Caki2 (cell line): ENCODE data around the gene HTR3E. TPM values are rescaled to one million over a fixed set of nuclear protein-coding genes. Genes with fewer than 3 reads are reported as not detected.
"Not testable (repeated sequence)": the region's sequence is repeated elsewhere in the genome, so short reads cannot be mapped to it uniquely, and the experiment has no call there.

Source experiments
- DNase-seq: peaks from one replicate; pipeline ENCODE4 v3.0.0-alpha.2; 2015; ENCODE audit warnings: low read depth
- in situ Hi-C: cut with HindIII; loops from 2 replicates; pipeline ENCODE4 v1.10.0; 2016; ENCODE audit warnings: low sequenced_read_pairs, low pct_unique_long_range_greater_than_20kb, mixed read lengths
- total RNA-seq: library from RNA; depleted of rRNA; stranded (reverse); fragments of >200 nt; shearing (Covaris generic); gene quantifications from 2 replicates; pipeline ENCODE4 v1.2.3, GENCODE V29; 2014; ENCODE audit warnings: low replicate concordance; rRNA removed

HTR3E gene
- total RNA-seq, 1 experiment from 2014 or later: not detected

DNA sequence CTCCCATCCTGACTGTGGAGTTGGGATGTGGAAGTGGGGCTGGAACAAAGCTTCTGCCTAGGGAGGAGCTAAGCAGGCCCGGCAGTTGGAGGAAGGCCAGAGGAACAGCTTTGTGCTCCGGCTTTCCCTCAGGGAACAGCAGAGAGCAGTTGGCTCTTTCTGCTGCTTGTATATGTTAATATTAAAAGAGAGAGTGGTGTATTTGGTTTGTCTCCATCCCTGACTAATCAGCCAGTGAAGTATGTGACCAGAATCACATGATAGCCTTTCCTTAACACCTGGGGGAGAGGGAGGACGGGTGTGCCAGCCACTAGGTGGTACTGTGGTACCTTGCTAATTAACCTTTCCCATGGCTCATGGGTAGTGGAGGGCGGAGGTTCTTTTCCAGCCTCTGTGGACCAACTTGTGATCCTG, 48.3 kb downstream of the HTR3E start:
- in situ Hi-C loops: no loop called here

DNA sequence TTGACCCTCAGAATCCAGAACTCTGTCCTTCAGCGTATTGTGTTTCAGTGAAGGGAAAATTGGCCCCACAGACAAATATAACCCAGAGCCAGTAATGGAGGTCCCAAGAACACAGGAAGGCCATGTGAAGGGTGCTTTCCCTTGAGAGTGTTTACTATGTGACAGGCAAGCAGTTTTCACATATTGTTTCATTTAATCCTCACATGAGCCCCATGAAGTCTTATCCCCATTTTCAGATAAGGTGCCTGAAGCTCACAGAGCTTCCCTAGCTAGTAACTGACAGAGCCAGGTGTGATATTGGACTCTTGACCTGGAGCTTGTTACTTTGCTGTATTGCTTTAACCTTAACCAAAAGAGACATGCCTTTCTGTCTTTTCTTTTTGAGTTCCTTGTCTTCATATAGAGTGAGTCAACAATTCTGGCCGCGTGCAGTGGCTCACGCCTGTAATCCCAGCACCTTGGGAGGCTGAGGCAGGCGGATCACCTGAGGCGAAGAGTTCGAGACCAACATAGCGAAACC, 48.9 kb downstream of the HTR3E start:
- no peak for DNase-seq
- in situ Hi-C loops: no loop called here

More for the DNA sequence above, 48.3 kb downstream of the HTR3E start:
- DNase-seq: peak; percentile 92

DNA sequence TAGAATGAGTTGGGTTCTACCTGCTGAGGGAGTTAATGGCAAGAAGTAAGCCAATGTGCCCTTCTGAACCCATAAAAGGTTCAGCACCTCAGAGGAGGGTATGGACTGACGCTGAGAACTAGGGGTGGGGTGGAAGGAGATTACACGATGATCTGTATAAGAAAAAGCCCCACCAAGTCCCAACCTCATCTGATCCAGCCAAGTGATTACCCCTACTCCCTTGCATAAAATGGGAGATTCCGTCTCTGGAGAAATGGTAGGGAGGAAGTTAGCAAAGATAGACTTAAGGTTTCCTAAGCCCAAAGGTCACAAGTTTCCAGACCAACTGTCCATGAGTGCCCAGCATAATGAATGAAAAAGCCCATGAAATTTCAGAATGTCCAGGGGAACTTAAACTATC, 51.2 kb downstream of the HTR3E start:
- in situ Hi-C loops: no loop called here
- DNase-seq: no peak

DNA sequence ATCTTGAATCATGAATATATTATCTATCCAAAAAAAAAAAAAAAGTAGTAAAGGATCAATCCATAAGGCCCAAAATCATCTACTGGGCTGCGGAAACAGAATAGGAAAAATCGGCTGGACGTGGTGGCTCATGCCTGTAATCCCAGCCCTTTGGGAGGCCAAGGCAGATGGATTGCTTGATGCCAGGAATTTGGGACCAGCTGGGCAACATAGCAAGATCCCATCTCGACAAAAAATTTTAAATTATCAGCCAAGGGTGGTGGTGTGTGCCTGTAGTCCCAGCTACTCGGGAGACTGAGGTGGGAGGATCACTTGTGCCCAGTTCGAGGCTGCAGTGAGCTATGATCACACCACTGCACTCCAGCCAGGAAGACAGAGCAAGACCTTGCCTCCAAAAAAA, 52.3 kb downstream of the HTR3E start:
- DNase-seq: no peak
- in situ Hi-C loops: no loop called here

DNA sequence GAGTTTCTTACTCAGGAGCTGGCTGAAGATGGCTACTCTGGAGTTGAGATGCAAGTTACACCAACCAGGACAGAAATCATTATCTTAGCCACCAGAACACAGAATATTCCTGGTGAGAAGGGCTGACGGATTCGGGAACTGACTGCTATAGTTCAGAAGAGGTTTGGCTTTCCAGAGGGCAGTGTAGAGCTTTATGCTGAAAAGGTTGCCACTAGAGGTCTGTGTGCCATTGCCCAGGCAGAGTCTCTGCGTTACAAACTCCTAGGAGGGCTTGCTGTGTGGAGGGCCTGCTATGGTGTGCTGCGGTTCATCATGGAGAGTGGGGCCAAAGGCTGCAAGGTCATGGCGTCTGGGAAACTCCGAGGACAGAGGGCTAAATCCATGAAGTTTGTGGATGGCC, 52.9 kb downstream of the HTR3E start:
- in situ Hi-C loops: not testable (repeated sequence)
- DNase-seq: peak; percentile 39

DNA sequence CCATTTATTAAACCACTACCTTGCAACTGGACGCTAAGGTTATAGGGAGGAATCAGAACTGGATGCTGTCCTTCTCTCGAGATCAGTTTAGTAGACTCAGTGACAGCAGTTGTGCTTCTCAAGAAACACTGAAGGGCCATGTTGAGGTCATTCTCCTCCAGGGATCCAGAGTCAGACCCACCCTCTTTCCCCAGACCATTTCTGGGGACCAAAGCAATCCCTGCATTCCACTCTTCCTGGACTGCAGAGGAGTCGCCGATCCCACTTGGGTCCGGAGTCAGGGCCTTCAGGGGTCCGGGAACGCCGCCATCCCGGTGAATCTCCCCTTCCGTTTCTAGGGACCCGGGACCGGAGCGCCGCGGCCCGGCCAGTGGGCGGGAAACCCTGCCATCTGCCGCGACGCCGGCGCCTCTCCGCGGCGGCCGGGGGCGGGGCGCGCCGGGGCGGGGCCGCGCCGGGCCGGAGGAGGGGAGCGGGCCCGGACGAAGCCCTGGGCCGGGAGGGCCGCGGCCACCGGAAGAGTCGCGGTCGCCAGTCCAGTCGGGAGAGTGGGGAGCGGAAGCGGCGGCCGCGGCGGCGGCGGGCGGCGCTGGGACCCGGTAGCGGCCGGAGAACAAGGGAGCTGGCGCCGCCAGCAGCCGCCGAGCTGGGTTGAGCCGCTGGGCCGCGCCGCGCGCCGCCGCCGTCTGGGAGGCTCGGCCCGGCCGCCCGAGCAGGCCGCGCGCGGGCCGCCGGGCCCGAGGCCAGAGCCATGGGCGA, 58.2 kb downstream of the HTR3E start, which contains the start of gene DVL3:
TSS of gene DVL3 (plus strand) at position 493 of the 759 bp plus-strand sequence. CDS start at position 752, 259 bp downstream.
- peak; percentile 70 for DNase-seq
- in situ Hi-C loops: no loop called here

DNA sequence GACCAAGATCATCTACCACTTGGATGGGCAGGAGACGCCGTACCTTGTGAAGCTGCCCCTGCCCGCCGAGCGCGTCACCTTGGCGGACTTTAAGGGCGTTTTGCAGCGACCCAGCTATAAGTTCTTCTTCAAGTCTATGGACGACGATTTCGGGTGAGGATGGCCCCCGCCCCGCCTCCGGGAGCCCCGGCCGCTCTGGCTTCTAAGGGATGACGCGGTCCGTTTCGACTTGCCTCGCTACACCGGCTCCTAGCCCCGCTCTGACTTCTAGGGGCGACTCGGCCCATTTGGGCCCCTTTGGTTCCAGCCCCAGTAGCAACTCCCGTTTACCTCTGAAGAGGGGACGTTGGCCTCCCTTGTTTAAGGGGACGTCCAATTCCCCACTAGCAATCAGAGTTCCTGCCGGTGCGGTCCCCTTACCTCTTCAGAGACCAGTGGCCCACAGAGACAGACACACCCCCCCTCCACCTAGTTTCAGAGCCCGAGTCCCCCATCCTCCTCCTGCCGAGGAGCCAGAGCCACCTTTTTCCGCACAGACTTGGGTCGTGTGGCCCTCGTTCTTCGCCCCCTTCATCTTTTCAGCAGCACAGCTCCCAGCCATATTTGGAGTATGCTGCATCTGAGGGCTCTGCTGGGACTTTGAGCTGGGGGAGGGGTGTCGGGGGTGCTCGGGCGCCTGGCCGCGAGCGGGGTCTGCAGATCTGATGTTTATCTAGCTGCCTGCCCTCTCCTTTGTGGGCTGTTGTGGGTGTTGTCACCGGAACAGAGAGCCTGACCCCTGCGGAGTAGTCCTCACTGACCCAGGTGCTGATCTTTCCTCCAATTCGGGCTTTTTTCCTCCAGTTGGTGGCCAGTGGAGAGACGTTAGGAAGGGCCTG, 59.0 kb downstream of the HTR3E start:
- in situ Hi-C loops: no loop called here
- peak; percentile 41 for DNase-seq

DNA sequence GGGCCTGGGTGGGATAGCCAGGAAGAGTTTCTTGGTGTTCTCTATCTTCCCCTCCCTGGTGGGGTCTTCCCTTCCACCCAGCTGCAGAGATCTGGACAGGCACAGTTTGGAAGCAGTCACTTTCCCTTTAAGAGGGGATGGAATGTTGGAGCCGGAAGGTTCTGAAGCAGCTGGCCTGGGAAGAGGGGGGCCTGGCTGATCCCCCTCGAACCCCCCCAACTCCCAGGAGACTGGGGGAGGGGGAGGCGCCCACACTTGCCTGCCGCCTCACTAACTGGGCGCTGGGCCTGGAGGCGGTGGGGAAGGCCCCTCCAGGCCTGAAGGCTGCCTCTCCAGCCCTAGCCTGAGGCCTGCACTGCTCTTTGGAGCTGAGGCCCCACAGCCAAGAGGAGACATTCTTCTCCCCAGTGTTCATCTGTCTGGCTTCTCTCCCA, 59.7 kb downstream of the HTR3E start:
- in situ Hi-C loops: no loop called here
- no peak for DNase-seq

Other genes starting within 250 kb of the HTR3E start
- 38.7 and 60.1 TPM in 2 replicates for gene PARL, start 212.2 kb upstream of the HTR3E start, total RNA-seq
- gene ABCC5, start 79.2 kb upstream of the HTR3E start, total RNA-seq: 2.2 and 11.1 TPM in 2 replicates
- not detected in 2 replicates for gene HTR3D, start 65.3 kb upstream of the HTR3E start, total RNA-seq
- not detected in 2 replicates for gene HTR3C, start 44.0 kb upstream of the HTR3E start, total RNA-seq
- gene EIF2B5, start 38.3 kb downstream of the HTR3E start, total RNA-seq: 43.1 and 50.5 TPM in 2 replicates
- gene DVL3, start 58.3 kb downstream of the HTR3E start, total RNA-seq: 28.8 and 45.6 TPM in 2 replicates
- 712 and 818 TPM in 2 replicates for gene AP2M1, start 77.8 kb downstream of the HTR3E start, total RNA-seq
- 52.1 and 65.6 TPM in 2 replicates for gene ABCF3, start 89.1 kb downstream of the HTR3E start, total RNA-seq
- gene VWA5B2, start 132.5 kb downstream of the HTR3E start, total RNA-seq: 0.57 and 5.7 TPM in 2 replicates
- 33.2 and 41.5 TPM in 2 replicates for gene ALG3, start 151.9 kb downstream of the HTR3E start, total RNA-seq
- 17.4 and 19.1 TPM in 2 replicates for gene EEF1AKMT4, start 152.6 kb downstream of the HTR3E start, total RNA-seq
- not detected in 2 replicates for gene CAMK2N2, start 164.5 kb downstream of the HTR3E start, total RNA-seq
- gene ECE2, start 179.0 kb downstream of the HTR3E start, total RNA-seq: not detected in 2 replicates
- 533 and 581 TPM in 2 replicates for gene PSMD2, start 202.2 kb downstream of the HTR3E start, total RNA-seq
- gene EIF4G1, start 217.5 kb downstream of the HTR3E start, total RNA-seq: 250 and 257 TPM in 2 replicates
- 33.4 and 39.2 TPM in 2 replicates for gene FAM131A, start 240.5 kb downstream of the HTR3E start, total RNA-seq